Testis (tissue), 2 donors: ENCODE measurements around the gene DELE1.

Experiments
- CTCF ChIP-seq, 3 experiments: fragments of 450-650 bp in 2 of 3; fragments of 200-600 bp in 1 of 3; sonication (generic) in 1 of 3; IDR thresholded peaks; one replicate each; pipeline ENCODE4 v1.5.1; 2016 to 2019; ENCODE audit warnings: antibody characterized with exemption in 3 of 3, mild to moderate bottlenecking in 2 of 3, moderate library complexity in 1 of 3
- POLR2A ChIP-seq: fragments of 450-650 bp; IDR thresholded peaks from one replicate; pipeline ENCODE4 v1.6.1; 2017; ENCODE audit warnings: antibody characterized with exemption, mild to moderate bottlenecking, moderate library complexity

- TF ChIP-seq POLR2A, result no peak
- TF ChIP-seq CTCF (IDR thresholded peaks at IDR 0.05), result no peak
These were observed 43.5 kb upstream of the DELE1 start for GRCh38 chr5:141879941-141880738.
